ENCODE measurements around the gene CTBP2.

CTBP2 gene

DNA sequence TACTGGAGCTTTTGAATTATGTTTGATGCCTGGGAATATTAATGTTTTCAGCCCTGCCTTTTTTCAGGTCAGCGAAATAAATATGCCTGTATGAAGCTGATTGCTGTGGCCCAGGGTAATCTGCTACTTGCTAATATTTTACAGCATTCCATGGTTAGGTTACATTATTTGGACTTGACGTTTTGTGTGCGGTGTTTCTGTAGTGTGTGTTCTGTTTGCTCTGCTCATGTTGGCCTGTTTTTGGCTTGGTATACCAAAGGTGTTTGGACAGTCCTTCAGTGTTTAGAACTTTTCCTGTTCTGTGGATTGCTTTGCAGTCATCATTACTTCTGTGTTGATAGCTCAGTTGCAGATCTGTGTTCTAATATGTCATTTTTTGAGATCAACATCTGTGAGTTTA lies 206.9 kb downstream of the CTBP2 start:
- TF ChIP-seq, protein P1, sequence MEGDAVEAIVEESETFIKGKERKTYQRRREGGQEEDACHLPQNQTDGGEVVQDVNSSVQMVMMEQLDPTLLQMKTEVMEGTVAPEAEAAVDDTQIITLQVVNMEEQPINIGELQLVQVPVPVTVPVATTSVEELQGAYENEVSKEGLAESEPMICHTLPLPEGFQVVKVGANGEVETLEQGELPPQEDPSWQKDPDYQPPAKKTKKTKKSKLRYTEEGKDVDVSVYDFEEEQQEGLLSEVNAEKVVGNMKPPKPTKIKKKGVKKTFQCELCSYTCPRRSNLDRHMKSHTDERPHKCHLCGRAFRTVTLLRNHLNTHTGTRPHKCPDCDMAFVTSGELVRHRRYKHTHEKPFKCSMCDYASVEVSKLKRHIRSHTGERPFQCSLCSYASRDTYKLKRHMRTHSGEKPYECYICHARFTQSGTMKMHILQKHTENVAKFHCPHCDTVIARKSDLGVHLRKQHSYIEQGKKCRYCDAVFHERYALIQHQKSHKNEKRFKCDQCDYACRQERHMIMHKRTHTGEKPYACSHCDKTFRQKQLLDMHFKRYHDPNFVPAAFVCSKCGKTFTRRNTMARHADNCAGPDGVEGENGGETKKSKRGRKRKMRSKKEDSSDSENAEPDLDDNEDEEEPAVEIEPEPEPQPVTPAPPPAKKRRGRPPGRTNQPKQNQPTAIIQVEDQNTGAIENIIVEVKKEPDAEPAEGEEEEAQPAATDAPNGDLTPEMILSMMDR (IDR thresholded peaks at IDR 0.05; ENCODE audit: borderline replicate concordance, insufficient read depth, low read depth, low read length), result no peak
- H3K4me3 ChIP-seq (ENCODE audit: low read depth, low read length), result no peak overlapping the region

DNA sequence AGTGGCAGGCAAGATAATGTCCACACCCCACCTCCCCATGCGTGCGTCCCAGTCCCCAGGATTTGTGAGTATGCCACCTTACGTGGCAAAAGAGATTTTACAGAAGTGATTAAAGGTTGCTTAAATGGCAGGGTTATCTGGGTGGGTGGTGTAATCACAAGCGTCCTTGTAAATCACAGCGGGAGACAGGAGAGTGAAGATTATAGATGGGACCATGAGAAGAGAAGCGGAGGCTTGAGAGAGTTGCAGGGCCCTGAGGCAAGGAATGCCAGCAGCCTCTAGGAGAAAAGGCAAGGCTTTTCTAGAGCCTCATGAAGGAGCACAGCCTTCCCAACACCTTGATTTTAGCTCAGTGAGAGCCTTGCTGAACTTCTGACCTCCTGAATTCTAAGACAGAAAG lies 208.2 kb downstream of the CTBP2 start:
- TF ChIP-seq, protein P1 (IDR thresholded peaks at IDR 0.05; ENCODE audit: borderline replicate concordance, insufficient read depth, low read depth, low read length), result no peak
- no peak overlapping the region for H3K4me3 ChIP-seq (ENCODE audit: low read depth, low read length)

DNA sequence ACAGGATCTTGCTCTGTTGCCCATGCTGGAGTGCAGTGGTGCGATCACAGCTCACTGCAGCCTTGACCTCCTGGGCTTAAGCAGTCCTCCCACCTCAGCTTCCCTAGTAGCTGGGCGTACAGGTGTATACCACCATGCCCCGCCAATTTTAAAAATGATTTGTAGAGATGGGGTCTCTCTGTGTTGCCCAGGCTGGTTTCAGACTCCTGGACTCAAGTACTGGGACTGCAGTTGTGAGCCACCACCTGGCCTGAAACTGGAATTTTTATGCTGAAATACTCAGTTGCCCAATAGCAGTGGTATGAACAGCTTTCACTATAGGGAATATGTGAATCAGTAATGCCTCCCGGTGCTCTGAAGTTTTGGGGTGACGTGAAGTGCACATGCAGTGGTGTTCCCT lies 210.8 kb downstream of the CTBP2 start:
- TF ChIP-seq, protein P1 (IDR thresholded peaks at IDR 0.05; ENCODE audit: borderline replicate concordance, insufficient read depth, low read depth, low read length), result no peak
- no peak overlapping the region for H3K4me3 ChIP-seq (ENCODE audit: low read depth, low read length)

DNA sequence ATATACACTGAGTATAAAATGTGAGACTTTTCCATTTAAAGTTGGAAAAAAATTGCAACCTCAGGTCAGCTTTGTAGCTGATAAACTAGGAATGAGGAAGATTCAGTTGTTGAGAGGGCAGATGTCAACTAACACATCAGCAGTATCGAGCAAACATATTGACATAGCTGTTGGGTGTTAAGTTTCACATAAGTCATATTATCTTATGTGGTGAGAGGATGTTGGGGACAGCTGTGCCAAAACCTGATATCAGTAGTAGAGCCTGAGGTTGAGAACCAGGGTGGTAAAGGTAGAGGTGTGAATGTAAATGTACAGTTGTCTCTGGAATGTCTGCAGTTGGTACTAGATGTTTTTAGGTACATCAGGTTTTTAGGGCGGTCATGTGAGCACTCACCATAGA lies 213.4 kb downstream of the CTBP2 start:
- no peak overlapping the region for H3K4me3 ChIP-seq (ENCODE audit: low read depth, low read length)
- TF ChIP-seq, protein P1 (IDR thresholded peaks at IDR 0.05; ENCODE audit: borderline replicate concordance, insufficient read depth, low read depth, low read length), result no peak

DNA sequence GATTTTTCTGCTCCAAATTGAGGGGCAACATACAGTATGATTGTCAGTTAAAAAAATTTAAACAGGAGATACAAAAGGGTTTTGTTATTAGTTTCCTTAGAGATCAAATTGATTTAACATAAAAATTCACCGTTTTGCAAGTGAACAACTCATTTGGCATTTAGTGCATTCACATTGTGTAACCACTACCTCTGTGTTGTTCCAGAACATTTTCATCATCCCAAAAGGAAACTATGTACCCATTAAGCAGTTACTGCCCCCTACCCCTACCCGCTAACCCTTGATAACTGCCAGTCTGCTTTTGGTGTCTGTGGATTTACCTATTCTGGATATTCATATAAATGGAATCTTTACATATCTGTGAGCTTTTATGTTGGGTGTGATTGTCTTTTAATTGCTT lies 215.4 kb downstream of the CTBP2 start:
- no peak overlapping the region for H3K4me3 ChIP-seq (ENCODE audit: low read depth, low read length)

DNA sequence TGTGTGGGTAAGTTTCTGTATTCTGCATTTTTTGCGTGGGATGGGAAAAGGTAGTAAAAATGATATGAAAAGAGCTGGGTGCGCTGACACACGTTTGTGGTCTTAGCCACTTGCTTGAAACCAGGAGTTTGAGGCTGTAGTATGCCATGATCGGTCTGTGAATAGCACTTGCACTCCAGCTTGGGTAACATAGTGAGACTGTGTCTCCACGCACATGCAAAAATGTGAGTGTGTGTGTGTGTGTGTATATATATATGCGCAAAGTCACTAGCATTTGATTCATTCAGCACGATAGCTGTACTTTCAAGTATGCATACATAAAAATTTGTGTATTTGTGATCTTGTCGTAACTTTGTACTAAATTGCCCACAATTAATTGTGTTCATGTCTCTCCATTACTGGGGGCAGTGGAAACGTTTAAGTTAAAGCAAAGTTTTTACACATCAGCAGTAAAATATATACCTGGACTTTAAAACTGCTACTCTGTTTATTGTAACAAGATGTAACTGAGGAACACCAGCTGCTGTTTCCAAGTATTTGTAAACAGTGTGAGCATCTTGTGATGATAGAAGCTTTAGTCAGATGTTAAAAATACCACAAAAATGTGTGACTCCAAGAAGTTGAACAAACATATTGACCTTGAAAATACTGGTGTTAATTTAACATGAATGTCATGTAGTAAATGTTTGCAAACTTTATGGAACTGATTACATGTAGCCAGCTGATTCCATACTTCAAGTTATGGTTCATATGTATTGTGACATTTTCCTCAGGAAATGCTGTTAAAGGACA lies 216.9 kb downstream of the CTBP2 start:
- TF ChIP-seq, protein P1 (IDR thresholded peaks at IDR 0.05; ENCODE audit: borderline replicate concordance, insufficient read depth, low read depth, low read length), result no peak
- H3K4me3 ChIP-seq (ENCODE audit: low read depth, low read length), result no peak overlapping the region

More for the DNA sequence above, 215.4 kb downstream of the CTBP2 start:
- TF ChIP-seq, protein P1 (IDR thresholded peaks at IDR 0.05; ENCODE audit: borderline replicate concordance, insufficient read depth, low read depth, low read length), result no peak

Measured in GM12875 (cell line).